GM21786 (cell line): ENCODE measurements around the gene EDEM1.

Source experiments
- ATAC-seq: cut with Tn5 transposase; IDR thresholded peaks from one replicate; pipeline ENCODE4 v1.9.1; 2021; ENCODE audit not compliant: unreplicated experiment

Gene EDEM1

GRCh38 chr3:5264093-5264600, 76.6 kb downstream of the EDEM1 start:
- no peak for ATAC-seq

- ATAC-seq = no peak
These were observed 77.6 kb downstream of the EDEM1 start for GRCh38 chr3:5264896-5265770.

DNA sequence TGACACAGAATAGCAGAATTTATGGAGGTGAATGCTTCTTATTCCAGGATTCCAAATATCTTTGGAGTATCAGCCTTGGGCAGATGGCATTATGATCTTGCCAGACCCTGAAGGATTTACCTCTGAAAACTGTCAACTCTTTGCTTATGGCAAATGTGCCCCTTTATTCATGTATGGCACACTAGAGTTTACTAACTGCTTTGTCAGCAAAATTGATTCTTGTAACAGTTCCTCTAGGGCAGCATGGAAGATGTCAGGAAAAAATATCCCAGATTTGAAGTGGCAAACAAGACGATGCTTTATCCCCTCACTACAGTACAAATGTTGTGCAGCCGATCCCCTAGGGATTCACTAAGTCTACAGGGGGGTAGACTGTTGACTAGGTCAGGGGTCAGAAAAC, 79.7 kb downstream of the EDEM1 start:
- ATAC-seq = no peak

DNA sequence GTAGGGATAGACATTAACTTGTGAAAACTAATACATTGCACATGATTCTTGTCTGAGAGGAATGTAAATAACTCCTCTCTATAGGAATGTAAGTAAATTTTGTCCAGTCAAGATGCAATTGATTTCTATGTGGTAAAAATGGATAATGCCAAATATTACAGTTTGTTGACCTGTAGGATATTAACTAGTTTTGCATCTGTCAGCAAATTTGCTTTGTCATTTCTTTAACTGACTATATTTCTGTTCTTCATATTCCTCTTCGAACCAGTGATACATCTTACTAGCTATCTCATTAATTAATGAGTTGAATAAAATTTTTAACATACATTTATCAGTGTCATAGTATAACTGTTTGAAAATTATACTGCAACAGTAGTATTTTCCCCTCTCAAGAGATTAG, 80.4 kb downstream of the EDEM1 start:
- ATAC-seq = no peak
